ENCODE data around the gene TRAPPC1.

GRCh38 chr17:7972131-7972785 lies 40.5 kb upstream of the TRAPPC1 start:
- TF ChIP-seq POLR2AphosphoS5 (IDR thresholded peaks at IDR 0.05; ENCODE audit: low read depth, low read length) (no peak), REST (IDR thresholded peaks at IDR 0.05; ENCODE audit: insufficient read depth in 1 of 2, low read depth in 2 of 2, low read length in 2 of 2) (no peak), SIN3A (IDR thresholded peaks at IDR 0.05; ENCODE audit: borderline replicate concordance, insufficient read depth, low read length) (no peak)

All from PFSK-1 (cell line).